Measurements from ENCODE around the gene APOLD1. TPM values are rescaled to one million over a fixed set of nuclear protein-coding genes. Genes with fewer than 3 reads are reported as not detected.
"Not testable (repeated sequence)": the region's sequence is repeated elsewhere in the genome, so short reads cannot be mapped to it uniquely, and the experiment has no call there.

Gene APOLD1
- total RNA-seq, 1 experiment from 2014 or later, result 6.4 TPM

DNA sequence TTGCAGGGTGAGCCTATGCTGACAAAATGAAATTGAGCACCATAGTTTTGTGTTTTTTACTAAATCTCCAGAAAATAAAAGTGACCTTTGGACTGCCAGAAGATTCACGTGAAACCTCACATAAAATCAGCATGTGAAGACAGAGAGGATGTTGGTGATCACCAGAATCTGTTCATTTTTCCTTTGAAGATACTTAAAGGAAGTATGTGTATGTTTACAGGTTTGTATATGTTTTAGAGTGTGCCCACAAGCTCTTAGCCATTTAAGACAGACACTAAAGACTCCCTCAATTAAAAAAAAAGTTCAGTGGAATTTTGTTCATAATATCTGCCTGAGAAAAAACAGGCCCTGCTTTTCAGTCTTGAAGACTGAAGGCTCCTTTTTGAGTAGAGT, 53.5 kb downstream of the APOLD1 start:
- H3K36me3 ChIP-seq (ENCODE audit: insufficient read depth, low read length, poor library complexity, severe bottlenecking), result no peaks in the 10 kb centered on the region
- BruUV-seq (replicated peaks), result no TSS peak
- no peak overlapping the region for H3K4me3 ChIP-seq (ENCODE audit: low read depth, low read length, poor library complexity, severe bottlenecking)
- TF ChIP-seq, protein P1, sequence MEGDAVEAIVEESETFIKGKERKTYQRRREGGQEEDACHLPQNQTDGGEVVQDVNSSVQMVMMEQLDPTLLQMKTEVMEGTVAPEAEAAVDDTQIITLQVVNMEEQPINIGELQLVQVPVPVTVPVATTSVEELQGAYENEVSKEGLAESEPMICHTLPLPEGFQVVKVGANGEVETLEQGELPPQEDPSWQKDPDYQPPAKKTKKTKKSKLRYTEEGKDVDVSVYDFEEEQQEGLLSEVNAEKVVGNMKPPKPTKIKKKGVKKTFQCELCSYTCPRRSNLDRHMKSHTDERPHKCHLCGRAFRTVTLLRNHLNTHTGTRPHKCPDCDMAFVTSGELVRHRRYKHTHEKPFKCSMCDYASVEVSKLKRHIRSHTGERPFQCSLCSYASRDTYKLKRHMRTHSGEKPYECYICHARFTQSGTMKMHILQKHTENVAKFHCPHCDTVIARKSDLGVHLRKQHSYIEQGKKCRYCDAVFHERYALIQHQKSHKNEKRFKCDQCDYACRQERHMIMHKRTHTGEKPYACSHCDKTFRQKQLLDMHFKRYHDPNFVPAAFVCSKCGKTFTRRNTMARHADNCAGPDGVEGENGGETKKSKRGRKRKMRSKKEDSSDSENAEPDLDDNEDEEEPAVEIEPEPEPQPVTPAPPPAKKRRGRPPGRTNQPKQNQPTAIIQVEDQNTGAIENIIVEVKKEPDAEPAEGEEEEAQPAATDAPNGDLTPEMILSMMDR (conservative IDR thresholded peaks at IDR 0.05; ENCODE audit: low read depth, low read length), result no peak
- TF ChIP-seq EZH2 (IDR thresholded peaks at IDR 0.05; ENCODE audit: borderline replicate concordance, low read depth, low read length, poor library complexity, severe bottlenecking), result no peak
- H3K4me1 ChIP-seq (ENCODE audit: insufficient read depth, low read length, poor library complexity, severe bottlenecking), result no peaks in the 10 kb centered on the region
- POLR2A ChIA-PET (ENCODE audit: low non-redundant PET), result no interaction called here
- intact Hi-C loops (cut with micrococcal nuclease; ENCODE audit: unreplicated experiment), result loop anchor here (5.0 kb wide), 1 partner anchor 373 kb away; no protein-coding TSS in a partner anchor
- H3K9me3 ChIP-seq (ENCODE audit: low read depth, low read length, poor library complexity, severe bottlenecking), result no peaks in the 10 kb centered on the region
- no peak overlapping the region for H3K27ac ChIP-seq (ENCODE audit: low read depth, low read length, poor library complexity, severe bottlenecking)
- H3K27me3 ChIP-seq (replicated peaks; ENCODE audit: insufficient read depth, low read depth, low read length, poor library complexity), result no peaks in the 10 kb centered on the region
- DNase-seq (ENCODE audit: low spot score), result no peak
- CTCF ChIA-PET, result interaction anchor here (0.6 kb wide), 2 partner anchors 26 to 396 kb away, joined by 3 read pairs; partner anchors contain the start of gene DDX47

DNA sequence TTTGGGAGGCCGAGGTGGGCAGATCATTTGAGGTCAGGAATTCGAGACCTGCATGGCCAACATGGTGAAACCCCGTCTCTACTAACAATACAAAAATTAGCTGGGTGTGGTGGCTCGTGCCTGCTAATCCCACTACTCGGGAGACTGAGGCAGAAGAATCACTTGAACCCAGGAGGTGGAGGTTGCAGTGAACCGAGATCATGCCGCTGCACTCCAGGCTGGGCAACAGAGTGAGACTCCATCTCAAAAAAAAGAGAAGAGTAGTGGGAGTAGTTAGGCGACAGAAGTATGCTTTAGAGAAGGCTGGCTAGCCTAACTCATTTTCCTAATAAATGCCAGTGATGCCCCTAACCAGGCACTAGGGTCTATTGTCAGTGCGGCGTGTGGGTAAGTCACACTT, 54.0 kb downstream of the APOLD1 start:
- BruUV-seq (replicated peaks); POLR2A ChIA-PET (ENCODE audit: low non-redundant PET); H3K9me3 ChIP-seq (ENCODE audit: low read depth, low read length, poor library complexity, severe bottlenecking); H3K27ac ChIP-seq (ENCODE audit: low read depth, low read length, poor library complexity, severe bottlenecking); H3K4me1 ChIP-seq (ENCODE audit: insufficient read depth, low read length, poor library complexity, severe bottlenecking); H3K36me3 ChIP-seq (ENCODE audit: insufficient read depth, low read length, poor library complexity, severe bottlenecking); H3K27me3 ChIP-seq (replicated peaks; ENCODE audit: insufficient read depth, low read depth, low read length, poor library complexity); CTCF ChIA-PET; DNase-seq (ENCODE audit: low spot score); H3K4me3 ChIP-seq (ENCODE audit: low read depth, low read length, poor library complexity, severe bottlenecking): not testable (repeated sequence)
- intact Hi-C loops (cut with micrococcal nuclease; ENCODE audit: unreplicated experiment), result loop anchor here (5.0 kb wide), 1 partner anchor 373 kb away; no protein-coding TSS in a partner anchor

DNA sequence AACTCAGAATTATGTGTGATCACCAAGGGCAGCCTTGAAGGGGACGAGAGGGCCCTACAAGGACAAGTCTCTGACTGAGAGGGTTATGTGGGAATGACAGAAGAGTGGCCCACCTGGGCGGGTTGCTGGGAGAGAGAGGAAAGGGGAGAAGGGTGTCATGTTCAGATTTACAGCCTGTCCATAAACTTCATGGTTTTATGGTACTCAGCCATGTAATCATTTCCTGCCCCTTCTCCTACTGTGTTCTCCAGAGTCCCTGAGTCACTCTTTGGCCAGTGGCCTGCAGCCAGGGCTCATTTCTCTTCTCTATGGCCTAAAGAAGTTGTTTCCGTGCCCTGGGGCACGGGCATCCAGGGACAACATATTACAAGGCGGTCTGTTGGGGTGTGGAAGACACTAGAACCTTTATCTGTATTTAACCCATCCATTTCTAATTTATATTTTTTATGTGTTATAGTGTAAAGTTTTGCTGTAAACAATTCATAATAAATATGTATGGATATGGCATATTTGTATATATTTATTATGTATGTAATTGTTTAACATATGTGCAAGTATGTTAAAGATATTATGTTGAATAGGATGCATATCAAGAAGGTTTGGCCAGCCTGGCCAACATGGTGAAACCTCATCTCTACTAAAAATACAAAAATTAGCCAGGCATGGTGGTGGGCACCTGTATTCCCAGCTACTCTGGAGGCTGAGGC, 54.6 kb downstream of the APOLD1 start:
- no peaks in the 10 kb centered on the region for H3K4me1 ChIP-seq (ENCODE audit: insufficient read depth, low read length, poor library complexity, severe bottlenecking)
- intact Hi-C loops (cut with micrococcal nuclease; ENCODE audit: unreplicated experiment), result loop anchor here (5.0 kb wide), 1 partner anchor 372 kb away; no protein-coding TSS in a partner anchor
- H3K9me3 ChIP-seq (ENCODE audit: low read depth, low read length, poor library complexity, severe bottlenecking), result no peaks in the 10 kb centered on the region
- H3K27ac ChIP-seq (ENCODE audit: low read depth, low read length, poor library complexity, severe bottlenecking), result no peak overlapping the region
- no peak overlapping the region for H3K4me3 ChIP-seq (ENCODE audit: low read depth, low read length, poor library complexity, severe bottlenecking)
- BruUV-seq (replicated peaks), result no TSS peak
- ChIA-PET POLR2A (ENCODE audit: low non-redundant PET) (no interaction called here), CTCF (no interaction called here)
- peak; percentile 33 for DNase-seq (ENCODE audit: low spot score)
- no peak for TF ChIP-seq EZH2 (IDR thresholded peaks at IDR 0.05; ENCODE audit: borderline replicate concordance, low read depth, low read length, poor library complexity, severe bottlenecking)
- TF ChIP-seq, protein P1 (conservative IDR thresholded peaks at IDR 0.05; ENCODE audit: low read depth, low read length), result no peak
- no peaks in the 10 kb centered on the region for H3K36me3 ChIP-seq (ENCODE audit: insufficient read depth, low read length, poor library complexity, severe bottlenecking)
- H3K27me3 ChIP-seq (replicated peaks; ENCODE audit: insufficient read depth, low read depth, low read length, poor library complexity), result no peaks in the 10 kb centered on the region

DNA sequence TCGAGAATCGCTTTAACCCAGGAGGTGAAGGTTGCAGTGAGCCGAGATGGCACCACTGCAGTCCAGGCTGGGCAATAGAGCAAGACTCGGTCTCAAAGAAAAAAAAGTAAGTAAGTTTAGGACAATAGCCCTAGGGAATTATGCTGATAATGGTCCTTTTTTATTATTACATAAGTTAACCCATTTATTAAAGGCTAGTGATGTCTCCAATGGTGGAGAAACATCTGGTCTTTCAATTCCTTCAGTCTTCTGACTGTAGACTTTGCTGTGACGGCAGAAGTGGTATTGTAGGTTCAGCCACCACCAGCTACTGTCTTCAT, 55.1 kb downstream of the APOLD1 start:
- TF ChIP-seq EZH2 (IDR thresholded peaks at IDR 0.05; ENCODE audit: borderline replicate concordance, low read depth, low read length, poor library complexity, severe bottlenecking), result no peak
- TF ChIP-seq, protein P1 (conservative IDR thresholded peaks at IDR 0.05; ENCODE audit: low read depth, low read length), result no peak
- BruUV-seq (replicated peaks), result no TSS peak

More for the DNA sequence above, 55.1 kb downstream of the APOLD1 start:
- H3K4me3 ChIP-seq (ENCODE audit: low read depth, low read length, poor library complexity, severe bottlenecking), result no peak overlapping the region
- no peak overlapping the region for H3K27ac ChIP-seq (ENCODE audit: low read depth, low read length, poor library complexity, severe bottlenecking)
- no peaks in the 10 kb centered on the region for H3K36me3 ChIP-seq (ENCODE audit: insufficient read depth, low read length, poor library complexity, severe bottlenecking)
- H3K9me3 ChIP-seq (ENCODE audit: low read depth, low read length, poor library complexity, severe bottlenecking), result no peaks in the 10 kb centered on the region
- no peaks in the 10 kb centered on the region for H3K27me3 ChIP-seq (replicated peaks; ENCODE audit: insufficient read depth, low read depth, low read length, poor library complexity)
- intact Hi-C loops (cut with micrococcal nuclease; ENCODE audit: unreplicated experiment), result no loop called here
- no peaks in the 10 kb centered on the region for H3K4me1 ChIP-seq (ENCODE audit: insufficient read depth, low read length, poor library complexity, severe bottlenecking)
- ChIA-PET POLR2A (ENCODE audit: low non-redundant PET) (no interaction called here), CTCF (no interaction called here)
- no peak for DNase-seq (ENCODE audit: low spot score)

Data from A673 (cell line).